Measurements from ENCODE around the gene HOXA9.

Gene HOXA9

GRCh38 chr7:27207348-27207985 is 42.1 kb upstream of the HOXA9 start:
- FAIRE-seq (no peak), DNase-seq (ENCODE audit: insufficient read length) (no peak)
- TF ChIP-seq POLR2A (IDR thresholded peaks at IDR 0.05; ENCODE audit: low read depth, low read length) (no peak), TAF1 (IDR thresholded peaks at IDR 0.05; ENCODE audit: borderline replicate concordance, low read depth, low read length) (no peak), POLR2AphosphoS5 (IDR thresholded peaks at IDR 0.05; ENCODE audit: low read depth, low read length) (no peak)

GRCh38 chr7:27205325-27206280 is 40.3 kb upstream of the HOXA9 start:
- FAIRE-seq (no peak), DNase-seq (ENCODE audit: insufficient read length) (no peak)
- TF ChIP-seq POLR2AphosphoS5 (IDR thresholded peaks at IDR 0.05; ENCODE audit: low read depth, low read length) = no peak
- no peak for TF ChIP-seq TAF1 (IDR thresholded peaks at IDR 0.05; ENCODE audit: borderline replicate concordance, low read depth, low read length)
- TF ChIP-seq POLR2A (IDR thresholded peaks at IDR 0.05; ENCODE audit: low read depth, low read length) = no peak

DNA sequence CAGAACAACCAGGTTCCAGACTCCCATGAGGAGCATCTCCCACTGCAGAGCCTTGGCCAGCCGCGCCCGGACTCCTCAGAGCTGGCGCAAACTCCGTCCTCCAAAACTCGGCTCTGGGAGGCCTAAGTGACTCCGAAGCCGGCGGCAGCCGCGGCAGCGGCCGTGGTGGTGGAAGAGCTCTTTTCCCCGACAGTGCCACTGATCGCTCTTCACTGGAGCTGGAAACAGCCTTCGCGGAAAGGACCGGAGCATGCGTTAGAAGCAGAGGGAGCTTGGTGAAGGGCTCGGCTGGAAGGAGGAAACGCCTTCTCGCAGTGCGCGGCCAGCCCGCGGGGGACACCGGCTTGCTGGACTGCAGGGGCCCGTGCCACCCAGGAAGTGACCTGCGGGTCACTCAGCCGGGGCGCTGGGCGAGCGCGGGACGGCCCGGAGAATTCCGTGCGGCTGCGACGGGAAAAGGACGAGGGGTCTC is 39.5 kb upstream of the HOXA9 start:
- FAIRE-seq (no peak), DNase-seq (ENCODE audit: insufficient read length) (no peak)
- TF ChIP-seq POLR2AphosphoS5 (IDR thresholded peaks at IDR 0.05; ENCODE audit: low read depth, low read length) (no peak), TAF1 (IDR thresholded peaks at IDR 0.05; ENCODE audit: borderline replicate concordance, low read depth, low read length) (no peak), POLR2A (IDR thresholded peaks at IDR 0.05; ENCODE audit: low read depth, low read length) (no peak)

DNA sequence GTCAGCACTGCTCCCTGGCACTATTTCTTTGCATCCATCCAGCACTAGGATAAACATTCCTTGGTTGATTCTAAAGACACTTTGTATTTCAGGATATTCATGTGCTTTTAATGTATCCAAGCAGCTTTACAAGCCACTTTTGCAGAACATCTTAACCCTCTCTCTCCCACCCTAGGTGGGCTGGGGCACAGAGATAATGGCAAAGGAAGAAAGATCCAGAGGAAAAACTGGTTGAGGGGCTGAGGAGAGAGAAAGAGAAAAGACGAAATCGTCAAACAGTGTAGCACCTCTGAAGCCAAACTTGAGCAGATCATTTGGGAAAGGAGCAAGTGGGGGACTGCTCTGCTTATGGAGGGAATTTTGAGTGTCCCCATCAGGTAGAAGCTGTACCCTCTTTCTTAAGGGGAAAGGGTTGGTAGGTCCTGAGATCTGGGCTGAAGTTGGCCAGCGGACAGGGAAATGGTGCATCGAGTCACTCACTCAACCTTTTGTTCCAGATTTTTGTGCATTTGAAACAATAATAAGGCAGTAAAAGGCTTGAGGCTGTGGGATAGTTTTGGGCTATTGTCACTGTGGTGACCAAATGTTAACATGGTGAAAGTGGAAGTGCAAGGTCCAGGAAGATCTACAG is 38.7 kb upstream of the HOXA9 start:
- TF ChIP-seq POLR2A (IDR thresholded peaks at IDR 0.05; ENCODE audit: low read depth, low read length) = no peak
- TF ChIP-seq POLR2AphosphoS5 (IDR thresholded peaks at IDR 0.05; ENCODE audit: low read depth, low read length) = no peak
- no peak for TF ChIP-seq TAF1 (IDR thresholded peaks at IDR 0.05; ENCODE audit: borderline replicate concordance, low read depth, low read length)
- DNase-seq (ENCODE audit: insufficient read length) = no peak
- no peak for FAIRE-seq

GRCh38 chr7:27203365-27203953 is 38.1 kb upstream of the HOXA9 start:
- TF ChIP-seq POLR2A (IDR thresholded peaks at IDR 0.05; ENCODE audit: low read depth, low read length) = no peak
- no peak for TF ChIP-seq TAF1 (IDR thresholded peaks at IDR 0.05; ENCODE audit: borderline replicate concordance, low read depth, low read length)
- no peak for TF ChIP-seq POLR2AphosphoS5 (IDR thresholded peaks at IDR 0.05; ENCODE audit: low read depth, low read length)
- no peak for DNase-seq (ENCODE audit: insufficient read length)
- no peak for FAIRE-seq

DNA sequence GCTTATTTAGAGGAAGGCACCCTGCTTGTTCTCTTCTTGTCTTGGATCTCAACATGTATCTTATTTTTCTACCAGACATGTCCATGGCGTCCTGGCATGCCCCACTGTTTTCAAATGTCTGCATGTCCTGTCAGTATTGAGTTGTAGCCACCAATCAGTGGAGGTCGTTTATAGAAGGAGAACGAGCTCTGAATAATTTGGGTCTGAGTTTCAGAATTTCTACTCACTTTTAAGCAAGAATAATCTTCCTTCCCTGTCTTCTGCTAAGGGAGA is 37.5 kb upstream of the HOXA9 start:
- TF ChIP-seq POLR2AphosphoS5 (IDR thresholded peaks at IDR 0.05; ENCODE audit: low read depth, low read length) = no peak
- TF ChIP-seq POLR2A (IDR thresholded peaks at IDR 0.05; ENCODE audit: low read depth, low read length) = no peak
- no peak for TF ChIP-seq TAF1 (IDR thresholded peaks at IDR 0.05; ENCODE audit: borderline replicate concordance, low read depth, low read length)
- FAIRE-seq = no peak

DNA sequence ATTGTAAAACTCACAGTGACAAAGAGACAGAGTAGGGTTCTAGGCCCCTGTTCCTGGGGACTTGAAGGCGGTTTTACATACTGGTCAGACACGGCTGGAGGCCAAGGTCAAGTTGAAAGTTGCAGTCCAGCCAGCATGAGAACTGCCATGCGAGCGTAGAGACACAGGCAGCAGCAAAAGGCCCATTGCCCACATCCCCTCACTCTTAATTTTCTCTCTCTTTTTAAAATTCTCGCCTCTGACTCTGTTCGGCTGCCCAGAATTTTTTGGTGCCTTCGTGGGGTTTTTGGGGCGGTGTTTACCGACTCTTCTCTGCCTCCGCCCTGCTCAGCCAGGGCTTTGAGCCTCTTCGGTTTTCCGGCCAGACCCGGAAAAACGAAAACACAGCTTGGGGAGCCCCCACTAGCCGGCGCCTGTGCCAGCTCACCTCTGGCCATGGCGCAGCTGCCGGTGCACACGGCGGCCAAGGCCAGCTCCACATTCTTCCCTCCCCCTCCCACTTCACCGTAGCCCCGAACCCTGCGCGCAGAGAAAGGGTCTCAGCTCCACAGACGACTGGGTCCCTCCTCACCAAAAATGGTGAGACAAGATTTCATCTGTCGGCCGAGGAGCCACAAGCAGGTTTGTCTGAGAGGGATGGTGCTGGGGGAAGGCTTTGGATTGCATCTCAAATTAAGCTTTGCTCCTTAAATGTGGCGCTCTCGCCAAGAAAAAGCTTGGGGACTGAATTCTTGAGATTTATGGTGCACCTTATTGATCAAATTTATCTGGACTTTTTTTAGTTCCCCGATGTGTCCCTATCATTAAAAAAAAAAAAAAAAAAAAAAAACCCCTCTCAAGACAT is 36.9 kb upstream of the HOXA9 start:
- FAIRE-seq (no peak), DNase-seq (ENCODE audit: insufficient read length) (no peak)

More for the DNA sequence above, 37.5 kb upstream of the HOXA9 start:
- DNase-seq (ENCODE audit: insufficient read length) = no peak

GRCh38 chr7:27201580-27202017 is 36.3 kb upstream of the HOXA9 start:
- TF ChIP-seq POLR2A (IDR thresholded peaks at IDR 0.05; ENCODE audit: low read depth, low read length) = no peak
- TF ChIP-seq POLR2AphosphoS5 (IDR thresholded peaks at IDR 0.05; ENCODE audit: low read depth, low read length) = no peak
- TF ChIP-seq TAF1 (IDR thresholded peaks at IDR 0.05; ENCODE audit: borderline replicate concordance, low read depth, low read length) = no peak
- no peak for DNase-seq (ENCODE audit: insufficient read length)
- FAIRE-seq = no peak

More for the DNA sequence above, 36.9 kb upstream of the HOXA9 start:
- no peak for TF ChIP-seq POLR2AphosphoS5 (IDR thresholded peaks at IDR 0.05; ENCODE audit: low read depth, low read length)
- TF ChIP-seq TAF1 (IDR thresholded peaks at IDR 0.05; ENCODE audit: borderline replicate concordance, low read depth, low read length) = no peak
- no peak for TF ChIP-seq POLR2A (IDR thresholded peaks at IDR 0.05; ENCODE audit: low read depth, low read length)

GRCh38 chr7:27200761-27201579 is 35.6 kb upstream of the HOXA9 start:
- no peak for FAIRE-seq
- no peak for TF ChIP-seq POLR2AphosphoS5 (IDR thresholded peaks at IDR 0.05; ENCODE audit: low read depth, low read length)
- TF ChIP-seq POLR2A (IDR thresholded peaks at IDR 0.05; ENCODE audit: low read depth, low read length) = no peak
- no peak for TF ChIP-seq TAF1 (IDR thresholded peaks at IDR 0.05; ENCODE audit: borderline replicate concordance, low read depth, low read length)
- DNase-seq (ENCODE audit: insufficient read length) = no peak
